ENCODE results near the gene JAK1.

JAK1 gene

GRCh38 chr1:64917907-64918306 lies 48.4 kb downstream of the JAK1 start:
- DNase-seq = no peak

DNA sequence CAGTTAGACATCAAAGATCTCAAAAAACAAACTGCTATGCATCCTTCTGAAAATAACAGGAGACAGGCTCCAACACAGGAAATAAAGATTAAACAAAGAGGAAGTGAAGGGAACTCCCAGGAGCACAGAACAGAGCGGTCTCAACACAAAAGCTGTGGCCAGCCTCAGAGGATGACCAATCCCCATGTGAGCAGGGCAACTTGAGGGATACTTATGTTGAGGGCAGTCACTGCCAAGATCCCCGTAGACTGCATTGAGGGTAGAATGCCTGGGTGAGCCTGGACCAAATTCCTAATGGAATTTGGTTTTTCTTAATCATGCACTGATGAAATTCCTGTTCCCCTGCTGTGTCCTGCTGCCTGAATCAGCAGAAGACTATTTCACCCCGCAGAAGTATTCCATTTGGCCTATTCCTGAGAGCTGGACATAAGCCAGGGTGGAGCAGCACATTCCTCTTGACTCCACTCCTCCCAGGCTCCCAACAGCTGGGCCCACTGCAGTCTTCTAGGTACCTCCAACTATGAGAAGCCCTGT lies 49.0 kb downstream of the JAK1 start:
- DNase-seq = no peak

DNA sequence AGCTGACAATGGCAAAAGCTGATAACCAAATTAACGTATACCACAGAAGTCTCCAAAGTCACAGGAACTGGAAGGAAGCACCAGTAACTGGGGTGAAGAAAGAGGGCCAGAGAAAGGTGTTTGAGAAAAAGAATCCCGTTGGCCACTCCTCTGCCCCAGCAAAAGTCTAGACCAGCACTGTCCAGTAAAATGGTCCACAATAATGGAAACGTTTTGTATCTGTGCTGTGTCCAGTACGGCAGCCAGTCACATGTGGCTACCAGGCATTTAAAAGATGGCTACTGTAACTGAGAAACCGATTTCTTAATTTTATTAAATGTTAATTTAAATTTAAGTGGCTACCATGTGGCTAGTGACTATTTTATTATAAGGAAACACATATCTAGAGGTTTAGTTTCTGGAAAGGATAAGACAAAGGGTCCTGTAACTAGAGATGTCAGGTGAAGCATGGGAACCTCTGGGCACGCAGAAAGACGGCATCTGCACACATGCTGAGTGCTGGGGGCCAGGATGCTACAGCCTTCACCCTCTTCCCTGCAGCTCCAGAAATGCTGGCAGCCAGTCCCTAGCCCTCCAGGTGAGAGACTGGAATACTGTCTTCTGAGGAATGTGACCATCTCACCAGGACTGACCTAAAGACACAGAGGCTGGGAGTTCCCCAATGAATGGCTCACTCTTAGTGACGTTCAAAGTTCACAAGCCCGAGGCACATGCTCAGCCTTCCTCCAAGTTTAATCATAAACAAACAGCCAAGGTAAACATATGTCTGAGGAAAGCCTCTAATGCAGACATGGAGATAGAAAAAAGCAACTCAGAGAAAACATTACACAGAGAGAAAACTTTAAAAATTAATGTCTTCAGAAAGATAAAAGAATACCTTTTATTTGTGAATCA lies 50.7 kb downstream of the JAK1 start:
- no peak for DNase-seq

DNA sequence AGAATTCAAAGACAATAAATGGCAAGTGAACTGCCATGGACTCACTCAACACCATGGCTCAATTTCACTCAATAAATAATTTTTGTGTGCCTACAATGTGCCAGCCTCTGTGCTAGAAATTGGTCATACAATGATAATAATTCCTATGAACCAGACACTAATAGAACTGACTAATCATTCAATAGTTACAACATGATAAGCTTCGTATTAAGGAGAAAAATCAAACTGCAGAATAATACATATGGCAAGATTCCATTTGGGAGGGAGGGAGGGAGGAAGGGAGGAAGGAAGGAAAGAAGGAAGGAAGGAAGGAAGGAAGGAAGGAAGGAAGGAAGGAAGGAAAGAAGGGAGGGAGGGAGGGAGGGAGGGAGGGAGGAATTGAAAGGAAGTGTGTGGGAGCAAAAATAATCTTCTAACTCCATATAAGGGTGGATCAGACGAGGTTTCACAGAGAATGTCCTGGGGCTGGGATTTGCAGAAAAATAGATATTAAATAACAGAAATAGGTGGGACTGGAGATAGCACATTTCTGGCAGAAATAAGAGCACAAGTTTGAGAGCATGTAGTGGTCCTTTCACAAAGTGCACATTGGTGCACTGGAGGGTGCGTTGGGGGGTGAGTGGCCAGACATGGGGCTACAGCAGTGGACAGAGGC lies 52.9 kb downstream of the JAK1 start:
- no peak for DNase-seq

DNA sequence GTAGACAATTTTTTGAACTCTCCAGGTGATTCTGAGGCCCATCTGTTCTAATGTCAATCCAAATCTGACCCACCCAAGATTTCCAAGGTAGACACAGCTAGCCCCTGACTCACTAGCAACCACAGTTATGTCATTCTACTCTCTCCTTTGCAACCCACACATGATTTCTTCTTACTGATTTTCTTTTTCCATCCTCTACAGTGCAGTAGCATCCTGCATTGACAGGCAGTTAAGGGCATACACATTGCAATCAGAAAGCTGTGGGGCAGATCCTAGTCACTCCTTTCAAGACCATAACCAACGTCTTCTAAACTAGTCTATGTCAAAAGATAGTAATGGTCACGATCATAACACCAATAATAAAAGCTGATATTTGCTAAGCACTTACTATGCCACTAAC lies 54.2 kb downstream of the JAK1 start:
- no peak for DNase-seq

GRCh38 chr1:64911326-64911725 lies 55.0 kb downstream of the JAK1 start:
- DNase-seq = no peak

DNA sequence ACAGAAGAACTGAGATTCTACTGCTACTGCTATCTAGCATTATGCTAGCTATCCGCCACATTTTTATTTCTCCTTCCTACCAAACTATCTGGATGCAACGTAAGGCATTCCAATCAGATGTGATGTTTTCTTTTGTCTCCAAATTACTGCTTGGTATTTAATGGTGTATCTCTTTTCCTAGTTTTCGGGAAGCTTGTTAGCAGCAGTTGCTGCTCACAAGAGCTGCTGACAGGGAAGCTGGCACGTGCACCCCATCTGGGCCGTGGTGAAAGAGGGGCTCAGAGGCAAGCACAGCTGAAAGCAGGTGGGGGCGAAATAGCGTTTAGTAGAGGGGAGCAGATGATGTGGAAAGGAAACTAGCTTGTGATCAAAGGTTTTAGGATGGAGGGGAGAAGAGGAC lies 57.3 kb downstream of the JAK1 start:
- DNase-seq = no peak

DNA sequence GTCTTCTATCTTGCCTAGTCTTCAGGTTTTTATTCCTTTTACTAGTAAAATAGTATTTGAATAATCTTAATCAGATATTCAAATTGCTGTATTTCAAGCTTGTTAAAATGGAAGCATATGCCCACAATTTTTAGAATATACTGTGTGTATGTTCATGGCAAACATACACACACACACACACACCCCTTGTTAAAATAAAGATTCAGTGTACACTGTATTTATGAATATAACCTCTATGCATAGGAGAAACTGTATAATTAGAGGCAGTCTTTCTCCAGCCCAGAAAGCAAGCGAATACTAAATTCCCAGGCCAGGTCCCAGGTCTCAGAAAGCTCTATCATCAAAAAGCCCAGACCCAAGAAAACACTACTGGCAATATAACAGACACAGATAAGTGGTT lies 57.8 kb downstream of the JAK1 start:
- DNase-seq = no peak

DNA sequence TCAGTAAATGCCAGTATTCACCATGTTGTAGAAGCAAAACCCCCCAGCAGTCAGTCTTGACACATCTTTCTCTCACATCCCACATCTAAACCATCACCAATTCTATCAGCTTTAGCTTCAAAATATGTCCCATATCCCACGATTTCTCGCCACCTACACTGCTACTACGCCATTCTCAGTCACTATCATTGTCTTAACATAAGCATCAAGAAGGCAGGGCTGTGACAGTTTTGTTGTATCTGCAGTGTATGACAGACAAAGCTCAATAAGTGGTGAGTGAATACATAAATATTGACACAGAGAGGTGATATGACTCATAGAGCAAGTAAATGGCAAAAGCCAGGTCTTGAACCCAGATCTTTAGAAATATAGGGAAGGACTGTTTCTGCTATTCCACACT lies 59.9 kb downstream of the JAK1 start:
- no peak for DNase-seq

GRCh38 chr1:64903593-64903992 lies 62.8 kb downstream of the JAK1 start:
- no peak for DNase-seq

DNA sequence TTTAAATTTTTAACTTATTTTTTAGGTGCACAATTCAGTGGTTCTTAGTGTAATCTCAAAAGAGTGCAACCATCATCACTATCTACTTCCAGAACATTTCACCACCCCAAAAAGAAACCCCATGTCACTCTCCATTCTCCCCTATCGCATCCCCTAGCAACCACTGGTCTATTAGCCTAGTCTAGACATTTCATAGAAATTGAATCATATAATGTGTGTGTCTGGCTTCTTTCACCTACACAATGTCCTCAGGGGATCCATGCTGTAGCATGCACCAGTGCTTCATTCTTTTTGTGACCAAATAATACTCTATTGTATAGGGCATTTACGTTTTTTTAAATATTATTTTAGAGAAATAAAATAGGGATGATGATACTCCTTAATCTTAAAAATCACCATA lies 64.7 kb downstream of the JAK1 start:
- no peak for DNase-seq

DNA sequence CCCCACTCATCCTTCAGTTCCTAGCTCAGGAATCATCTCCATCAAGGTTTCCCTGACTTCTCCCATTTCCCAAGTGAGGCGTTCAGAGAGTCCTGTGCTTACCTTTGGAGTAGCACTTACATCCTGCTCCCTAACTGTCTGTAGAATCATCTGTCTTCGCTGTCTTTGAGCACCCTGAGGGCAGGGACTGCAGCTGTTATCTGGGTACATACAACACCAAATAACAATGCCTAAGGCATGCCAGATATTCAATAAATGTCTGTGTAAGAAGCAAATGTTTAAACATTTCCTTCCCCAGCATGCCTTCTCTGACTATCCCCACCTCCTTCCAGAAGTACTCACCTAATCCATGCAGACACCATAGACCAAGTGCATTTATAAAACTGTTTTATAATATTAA lies 65.4 kb downstream of the JAK1 start:
- DNase-seq = no peak

DNA sequence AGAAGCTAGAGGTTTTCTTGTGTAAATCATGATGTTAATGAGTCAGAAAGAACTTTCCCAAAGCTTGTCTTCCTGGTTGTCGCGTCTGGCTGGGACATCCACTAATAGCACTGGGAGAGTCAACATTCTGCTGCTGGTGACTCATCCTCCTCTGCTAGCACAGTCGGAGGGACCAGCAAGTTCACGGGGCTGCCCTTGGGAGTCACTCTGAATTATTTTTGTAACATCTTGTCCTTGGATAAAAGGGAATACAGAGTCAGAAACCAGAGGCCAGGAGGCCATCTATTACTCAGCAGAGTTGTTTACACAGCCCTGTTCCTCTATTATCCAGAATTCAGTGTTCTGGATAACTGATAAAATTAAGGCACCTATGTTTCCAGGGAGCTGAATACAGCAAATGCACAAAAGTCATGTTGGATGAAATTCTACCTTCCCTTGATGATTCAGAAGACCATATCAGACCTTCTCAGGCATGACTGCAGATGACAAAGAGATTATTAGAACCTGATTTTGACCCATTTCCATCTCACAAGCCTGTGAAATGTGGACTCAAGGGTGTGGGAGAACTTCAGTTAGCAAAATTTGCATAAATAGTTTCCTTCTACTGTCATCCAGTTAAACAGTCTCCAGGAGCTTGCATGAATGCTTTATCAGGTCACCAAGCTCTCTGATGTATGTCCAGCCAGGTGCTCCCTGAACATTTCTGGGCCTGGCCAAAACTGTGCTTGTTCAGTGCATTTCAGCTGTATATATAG lies 68.1 kb downstream of the JAK1 start:
- DNase-seq = peak; percentile 46

DNA sequence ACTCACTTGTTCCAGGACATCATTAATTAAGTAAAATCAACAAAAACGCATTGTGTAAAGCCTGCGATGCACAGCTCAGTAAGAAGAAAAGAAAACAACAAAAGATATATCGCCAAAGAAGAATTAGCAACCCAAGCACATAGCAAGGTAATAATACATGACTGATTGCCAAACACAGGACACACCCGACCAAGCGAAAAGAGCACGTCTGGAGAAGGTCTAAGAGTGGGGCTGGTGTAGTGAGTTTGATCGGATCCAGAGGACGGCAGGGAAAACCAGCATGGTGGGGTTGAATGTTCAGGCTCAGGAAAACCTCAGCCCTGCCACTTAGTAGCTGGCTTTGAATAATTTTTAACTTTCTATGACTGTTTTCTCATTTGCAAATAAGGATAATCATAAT lies 69.8 kb downstream of the JAK1 start:
- DNase-seq = no peak

DNA sequence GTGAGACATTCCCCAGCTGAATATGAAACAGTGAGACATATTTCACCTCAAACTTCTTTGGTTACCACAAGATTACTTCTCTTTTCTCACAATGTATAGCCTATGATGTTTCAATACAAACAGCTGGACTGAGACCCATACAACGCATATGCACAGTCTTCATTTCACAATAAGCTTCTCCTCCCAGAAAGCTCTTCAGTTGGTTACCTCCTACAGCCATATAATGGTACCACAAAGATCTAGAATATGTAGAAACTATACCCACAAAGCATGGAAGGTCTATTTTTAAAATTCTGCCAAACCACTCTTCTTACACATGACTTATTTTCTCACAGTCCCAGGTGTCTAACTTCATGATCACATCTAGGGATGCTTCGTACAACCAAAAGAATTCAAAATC lies 70.8 kb downstream of the JAK1 start:
- no peak for DNase-seq

GRCh38 chr1:64894438-64895196 lies 71.7 kb downstream of the JAK1 start:
- DNase-seq = no peak

DNA sequence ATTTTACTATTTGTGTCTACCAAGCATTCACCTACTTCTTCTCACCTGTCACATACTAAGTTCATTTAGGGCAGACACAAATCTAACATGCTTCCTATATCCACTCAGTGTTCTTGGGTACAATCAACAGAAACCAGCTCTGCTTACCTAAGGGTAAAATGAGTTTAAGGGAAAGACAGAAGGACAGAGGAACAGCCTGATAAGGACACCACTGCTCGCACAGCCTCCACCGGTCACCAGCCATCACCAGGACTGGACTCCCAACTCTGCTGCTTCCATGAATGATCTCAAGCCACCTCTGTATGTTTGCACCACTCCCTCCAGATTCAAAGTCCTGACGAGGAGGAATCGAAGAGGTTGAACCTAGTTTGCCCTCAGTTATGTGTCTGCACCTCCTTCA lies 72.4 kb downstream of the JAK1 start:
- no peak for DNase-seq

DNA sequence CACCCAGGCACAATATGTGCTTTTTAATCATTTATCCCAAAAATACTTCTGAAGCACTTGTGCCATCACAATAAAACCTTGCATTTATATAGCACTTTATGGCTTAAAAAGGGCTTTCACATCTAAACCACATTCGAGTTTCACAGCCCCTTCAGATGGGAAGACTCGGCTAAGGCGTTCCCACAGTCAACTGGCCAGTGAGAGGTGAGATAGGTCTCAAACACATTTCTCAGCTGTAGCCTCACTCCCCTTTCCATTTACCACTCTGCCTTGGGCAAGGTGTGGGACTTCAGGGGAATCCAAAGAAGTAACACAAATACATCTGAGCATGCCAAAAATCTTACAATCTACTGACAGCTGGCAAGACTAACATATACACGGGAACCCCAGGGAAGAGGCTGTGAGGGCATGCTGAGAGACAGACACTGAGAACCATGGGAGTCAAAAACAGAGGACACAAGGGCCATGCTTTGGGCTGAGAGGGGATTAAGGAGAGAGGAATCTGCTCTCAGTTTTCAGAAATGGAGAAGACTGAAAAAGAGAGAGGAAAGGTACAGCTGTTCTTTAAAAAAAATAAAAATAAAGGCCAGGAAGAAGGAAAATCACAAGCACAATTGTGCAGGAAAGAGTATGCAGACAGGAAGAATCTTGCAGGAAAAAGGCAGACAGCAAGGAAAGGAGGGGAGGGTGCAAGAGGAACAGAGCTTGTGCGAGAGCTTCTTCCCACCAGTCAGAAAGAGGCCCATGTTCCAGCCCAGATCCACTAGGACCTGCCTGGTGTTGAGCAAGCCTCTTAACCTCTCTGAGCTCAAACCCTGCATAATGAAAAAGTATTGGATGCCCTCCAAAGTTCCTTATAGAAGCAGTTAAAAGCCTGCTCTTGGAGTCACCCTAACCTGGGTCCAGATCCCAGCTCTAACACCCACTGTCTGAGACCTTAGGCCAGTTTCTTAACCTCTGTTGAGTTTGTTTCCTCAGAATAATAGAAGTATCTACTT lies 73.5 kb downstream of the JAK1 start:
- no peak for DNase-seq

- no peak for DNase-seq
These were observed 74.9 kb downstream of the JAK1 start for GRCh38 chr1:64891448-64891825.

GRCh38 chr1:64890699-64891447 lies 75.5 kb downstream of the JAK1 start:
- no peak for DNase-seq

All from activated T-cell treated with anti-CD3 and anti-CD28 coated beads, Interleukin-2, amount 50 U/mL, for 1 hour (primary cell).